GM18873 (cell line): ENCODE data around the gene CORO2B.
"Not testable (repeated sequence)": the region's sequence is repeated elsewhere in the genome, so short reads cannot be mapped to it uniquely, and the experiment has no call there.

ENCODE experiments used
- ATAC-seq: cut with Tn5 transposase; IDR thresholded peaks from one replicate; pipeline ENCODE4 v1.9.1; 2021; ENCODE audit warnings: mild to moderate bottlenecking, moderate library complexity, moderate number of reproducible peaks; ENCODE audit not compliant: unreplicated experiment, low FRiP score

The CORO2B gene

GRCh38 chr15:68641376-68641775 lies 62.6 kb downstream of the CORO2B start:
- no peak for ATAC-seq

- ATAC-seq: no peak
Measured at GRCh38 chr15:68642491-68642845, 63.7 kb downstream of the CORO2B start.

DNA sequence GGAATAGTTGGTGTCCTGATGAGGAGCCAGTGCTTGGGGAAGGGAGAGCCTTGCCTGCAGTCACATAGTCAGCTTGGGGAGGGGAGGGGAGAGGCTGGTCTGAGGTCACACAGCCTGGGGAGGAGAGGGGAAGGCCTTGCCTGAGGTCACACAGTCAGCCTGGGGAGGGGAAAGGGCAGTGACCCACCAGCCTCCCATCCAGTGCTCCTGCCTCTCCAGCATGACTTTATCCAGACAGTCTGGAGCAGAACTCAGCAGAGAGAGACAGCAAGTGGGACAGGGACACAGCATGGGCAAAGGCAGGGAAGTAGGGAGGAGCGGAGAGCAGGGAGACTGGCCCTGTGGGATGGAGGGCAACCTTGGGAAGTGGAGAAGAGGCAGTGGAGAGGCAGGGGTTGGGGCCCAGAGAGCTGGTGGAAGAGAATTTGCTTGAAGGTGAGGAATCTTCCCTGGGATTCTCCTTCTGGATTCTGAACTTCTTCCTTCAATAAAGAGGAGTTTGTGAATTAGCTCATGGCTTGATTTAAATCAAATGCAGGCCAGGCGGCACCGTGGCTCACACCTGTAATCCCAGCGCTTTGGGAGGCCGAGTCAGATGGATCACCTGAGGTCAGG lies 64.5 kb downstream of the CORO2B start:
- no peak for ATAC-seq

DNA sequence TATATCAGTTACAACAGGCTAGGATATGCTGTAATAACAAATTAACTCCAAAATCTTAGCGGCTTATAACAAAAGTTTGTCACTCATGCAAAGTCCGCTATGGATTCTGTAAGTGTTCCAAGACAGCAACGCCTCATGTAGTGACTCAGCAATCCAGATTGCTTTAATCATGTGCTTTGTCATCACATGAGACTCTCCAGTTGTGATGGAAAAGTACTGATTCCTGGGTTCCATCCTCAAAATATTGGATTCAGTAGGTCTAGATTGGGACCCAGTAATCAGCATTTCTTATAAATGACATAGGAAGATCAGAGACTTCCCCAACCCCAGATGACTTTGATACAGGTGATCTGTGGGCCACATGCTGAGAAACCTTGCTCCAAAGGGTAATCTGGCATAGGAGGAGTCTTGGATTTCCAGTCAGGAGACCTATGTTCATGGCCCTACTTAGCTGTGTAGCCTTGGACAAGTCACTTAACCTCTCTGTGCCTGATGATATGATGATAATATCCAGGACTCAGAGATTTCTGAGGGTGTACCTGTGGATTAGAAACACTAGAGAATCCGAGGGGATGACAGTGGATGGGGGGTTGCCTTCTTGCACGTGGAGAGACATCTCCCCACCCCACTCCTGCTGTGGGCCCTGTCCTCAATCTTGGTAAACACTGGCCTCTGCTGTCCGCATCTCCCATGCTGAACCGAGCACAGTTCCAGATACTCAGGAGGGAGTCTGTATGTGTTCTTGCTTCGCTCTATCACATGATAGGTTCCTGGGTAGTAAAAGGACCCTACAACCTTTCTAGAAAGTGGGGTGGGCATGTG lies 65.5 kb downstream of the CORO2B start:
- no peak for ATAC-seq

GRCh38 chr15:68644996-68645395 lies 66.2 kb downstream of the CORO2B start:
- ATAC-seq: no peak

GRCh38 chr15:68646156-68646555 lies 67.4 kb downstream of the CORO2B start:
- no peak for ATAC-seq

- ATAC-seq: no peak
Measured at GRCh38 chr15:68646696-68647095, 67.9 kb downstream of the CORO2B start.

GRCh38 chr15:68647361-68647760 lies 68.6 kb downstream of the CORO2B start:
- ATAC-seq: not testable (repeated sequence)

DNA sequence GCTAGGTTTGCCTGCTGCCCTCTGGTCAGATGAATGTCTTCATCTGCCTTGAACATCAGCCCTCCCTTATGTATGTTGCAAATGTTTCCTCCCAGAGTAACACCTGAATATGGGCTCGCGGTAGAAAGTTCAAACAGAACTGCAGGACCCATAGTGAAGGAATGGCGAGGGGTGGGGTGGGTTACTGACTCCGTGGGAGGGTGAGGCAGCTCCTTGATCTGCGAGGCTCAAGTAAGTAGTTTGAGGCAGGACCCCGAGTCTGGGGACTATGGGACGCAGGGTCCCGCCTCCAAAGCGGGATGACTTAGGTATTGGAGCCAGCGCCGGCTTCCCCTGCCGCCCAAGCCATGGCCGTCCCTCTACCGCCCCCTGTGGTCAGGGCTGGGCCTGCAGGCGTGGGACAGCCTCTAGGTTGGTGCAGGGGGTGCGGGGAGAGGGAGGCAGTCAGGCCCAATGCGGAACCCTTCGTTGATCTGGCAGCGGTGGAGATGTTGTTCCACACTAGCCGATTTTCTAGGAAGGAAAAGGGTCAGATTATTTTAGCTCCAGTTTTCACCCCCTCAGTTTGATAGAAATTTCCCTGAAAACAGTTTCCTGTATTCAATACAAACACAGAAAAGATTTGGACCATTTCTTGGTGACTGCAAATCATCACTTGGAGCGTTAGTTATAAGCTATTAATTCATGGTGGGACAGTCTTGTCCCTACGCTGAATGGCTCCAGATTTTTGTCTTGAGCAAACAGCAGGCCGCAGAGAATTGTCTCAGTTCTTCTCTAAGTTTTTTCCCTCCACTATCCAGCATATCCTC lies 72.3 kb downstream of the CORO2B start:
- no peak for ATAC-seq

DNA sequence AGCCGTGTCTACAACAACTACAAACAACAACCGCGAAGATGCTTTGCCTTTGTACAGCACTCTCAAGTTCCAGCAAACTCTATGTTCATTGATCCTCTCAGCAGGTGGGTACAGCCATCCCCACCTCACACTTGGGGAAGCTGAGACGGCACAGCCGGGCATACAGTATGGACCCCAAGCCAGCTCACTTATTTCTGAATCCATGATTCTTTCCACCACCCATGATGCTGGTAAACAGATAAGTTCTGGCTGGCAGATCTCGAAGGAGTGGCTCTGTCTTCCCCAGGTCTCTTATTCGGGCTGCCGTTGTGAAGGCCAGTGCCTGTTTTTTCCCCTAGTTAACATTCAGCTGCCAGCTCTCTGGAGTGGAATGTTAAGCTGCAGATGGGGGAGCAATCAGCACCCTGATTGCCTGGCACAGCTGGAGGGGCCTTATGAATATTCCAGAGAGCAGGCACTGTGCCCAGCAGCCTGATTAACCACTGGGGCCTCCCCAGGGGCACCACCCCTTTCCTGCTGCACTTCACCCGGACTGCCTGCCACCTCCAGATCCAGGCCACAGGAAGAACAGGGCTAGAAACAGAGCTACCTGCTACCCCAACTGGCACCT lies 73.2 kb downstream of the CORO2B start:
- ATAC-seq: no peak

DNA sequence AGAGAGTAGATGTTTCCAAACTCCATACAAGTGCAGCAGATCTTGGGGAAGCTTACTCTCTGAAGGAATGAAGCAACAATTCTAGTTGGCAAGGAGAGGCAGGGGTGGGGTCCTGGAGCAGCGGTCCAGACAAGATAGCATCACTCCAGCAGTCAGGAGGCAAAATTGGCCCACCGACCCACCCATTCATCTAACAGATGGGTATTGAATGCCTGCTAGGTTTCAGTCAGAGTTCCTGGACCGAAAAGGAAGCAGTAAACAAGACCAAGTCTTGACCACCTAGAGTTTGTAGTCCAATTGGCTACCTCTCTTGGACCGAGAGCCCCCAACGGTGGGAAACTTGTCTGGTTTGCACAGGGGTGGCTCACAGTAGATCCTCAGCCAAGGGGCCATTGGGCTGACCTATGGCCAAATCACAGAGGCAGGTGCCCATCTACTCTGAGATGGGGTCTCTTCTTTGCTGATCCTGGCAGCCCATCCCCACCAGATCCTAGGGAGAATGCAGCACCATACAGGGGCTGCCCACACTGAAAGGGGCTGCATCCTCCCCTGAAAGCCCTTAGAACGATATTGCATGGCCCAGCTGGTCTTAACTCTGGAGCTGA lies 74.3 kb downstream of the CORO2B start:
- ATAC-seq: no peak

GRCh38 chr15:68653801-68654200 lies 75.0 kb downstream of the CORO2B start:
- no peak for ATAC-seq

- ATAC-seq: no peak
Measured at GRCh38 chr15:68654786-68655560, 76.2 kb downstream of the CORO2B start.

DNA sequence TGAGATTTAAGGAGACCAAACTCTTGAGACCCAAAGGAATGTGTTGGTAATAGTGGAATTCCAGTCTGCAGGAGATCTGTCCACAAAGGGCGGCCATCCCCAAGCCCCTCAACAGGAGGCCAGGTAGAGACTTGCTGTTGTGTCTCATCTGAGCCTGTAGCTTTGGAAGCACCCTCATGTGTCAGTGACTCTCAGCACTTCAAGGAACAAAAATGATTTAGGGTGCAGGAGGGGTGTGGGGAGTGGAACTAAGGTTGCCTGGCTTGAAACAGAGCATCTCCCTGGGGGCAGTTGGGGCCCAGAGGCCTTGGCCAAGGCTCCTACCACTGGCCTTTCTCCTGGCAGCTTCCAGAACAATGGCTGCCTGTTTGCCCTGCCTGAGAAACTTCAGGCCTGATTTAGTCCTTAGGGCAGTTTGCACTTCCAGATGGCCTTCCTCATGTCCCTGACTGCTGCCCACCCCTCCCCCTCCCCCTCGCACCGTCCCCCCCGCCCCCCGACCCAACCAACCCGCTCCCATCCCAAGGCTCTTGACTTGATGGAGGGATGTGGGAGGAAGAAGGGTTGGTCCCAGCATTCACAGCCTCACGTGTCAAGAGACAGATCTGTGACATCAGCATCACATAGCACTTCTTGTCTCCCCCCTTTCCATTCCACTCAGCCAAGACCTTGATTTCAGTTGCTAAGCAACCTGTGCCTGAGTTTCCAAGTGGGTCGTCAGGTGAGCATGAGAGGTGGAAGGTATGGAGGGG lies 77.1 kb downstream of the CORO2B start:
- ATAC-seq: no peak

GRCh38 chr15:68656438-68656739 lies 77.6 kb downstream of the CORO2B start:
- no peak for ATAC-seq

DNA sequence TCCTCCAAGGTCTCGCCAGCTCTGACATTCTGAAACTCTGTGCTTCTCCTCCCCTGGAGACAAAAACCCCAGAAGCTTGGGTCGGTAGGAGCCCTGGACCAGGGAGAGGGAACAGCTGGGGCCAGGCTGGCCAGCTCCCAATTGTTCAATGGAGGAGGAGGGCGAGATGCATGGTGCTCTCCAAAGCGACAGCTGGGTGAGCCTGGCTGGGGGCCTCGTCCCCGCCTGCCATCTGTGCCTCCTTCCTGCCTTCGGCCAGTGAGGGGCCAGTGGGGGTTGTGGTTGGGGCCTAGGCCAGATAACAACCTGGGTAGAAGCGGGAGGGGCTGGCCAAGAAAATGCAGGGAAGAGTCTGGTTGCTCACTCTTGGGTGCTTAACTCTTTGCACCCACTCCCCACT lies 79.4 kb downstream of the CORO2B start:
- no peak for ATAC-seq

GRCh38 chr15:68658641-68659358 lies 80.0 kb downstream of the CORO2B start:
- ATAC-seq: no peak

GRCh38 chr15:68663526-68663925 lies 84.7 kb downstream of the CORO2B start:
- ATAC-seq: no peak
